8988T (cell line): ENCODE results near the gene CRKL.
"Not testable (repeated sequence)": the region's sequence is repeated elsewhere in the genome, so short reads cannot be mapped to it uniquely, and the experiment has no call there.

ENCODE experiments used
- DNase-seq: peaks from one replicate; pipeline ENCODE4 v3.0.0; 2011

Gene CRKL

GRCh38 chr22:20916916-20917810 lies at the start of gene CRKL:
Gene CRKL, plus strand, starts transcription at chr22:20917407. Its CDS starts 528 bp downstream, at chr22:20917935.
- peak; percentile 87 for DNase-seq

- no peak for DNase-seq
These were observed 48.9 kb upstream of the CRKL start for GRCh38 chr22:20868025-20868962.

GRCh38 chr22:20869234-20869633 lies 48.0 kb upstream of the CRKL start:
- DNase-seq, result no peak

- DNase-seq, result no peak
These were observed 44.0 kb upstream of the CRKL start for GRCh38 chr22:20873214-20873613.

- no peak for DNase-seq
These were observed 41.9 kb upstream of the CRKL start for GRCh38 chr22:20875296-20875695.

GRCh38 chr22:20877715-20878114 lies 39.5 kb upstream of the CRKL start:
- DNase-seq, result no peak

GRCh38 chr22:20881231-20881630 lies 36.0 kb upstream of the CRKL start:
- DNase-seq, result no peak

- no peak for DNase-seq
These were observed 35.1 kb upstream of the CRKL start for GRCh38 chr22:20881869-20882815.

GRCh38 chr22:20882855-20883254 lies 34.4 kb upstream of the CRKL start:
- no peak for DNase-seq

- DNase-seq, result no peak
These were observed 32.8 kb upstream of the CRKL start for GRCh38 chr22:20884454-20884853.

- no peak for DNase-seq
These were observed 32.1 kb upstream of the CRKL start for GRCh38 chr22:20885017-20885556.

- DNase-seq, result peak; percentile 73
These were observed 31.5 kb upstream of the CRKL start for GRCh38 chr22:20885557-20886323.

- DNase-seq, result no peak
These were observed 29.8 kb upstream of the CRKL start for GRCh38 chr22:20887375-20887774.

- DNase-seq, result no peak
These were observed 28.0 kb upstream of the CRKL start for GRCh38 chr22:20889025-20889704.

- DNase-seq, result no peak
These were observed 27.2 kb upstream of the CRKL start for GRCh38 chr22:20889904-20890540.

- no peak for DNase-seq
These were observed 26.2 kb upstream of the CRKL start for GRCh38 chr22:20890975-20891374.

- not testable (repeated sequence) for DNase-seq
These were observed 19.5 kb upstream of the CRKL start for GRCh38 chr22:20897737-20898136.

GRCh38 chr22:20899827-20900423 lies 17.3 kb upstream of the CRKL start:
- DNase-seq, result no peak
